HuH-7.5 (cell line): ENCODE measurements around the gene CHRM5.
"Not testable (repeated sequence)": the region's sequence is repeated elsewhere in the genome, so short reads cannot be mapped to it uniquely, and the experiment has no call there.

Experiments used
- DNase-seq: peaks from one replicate; pipeline ENCODE4 v3.0.0; 2011; ENCODE audit warnings: low spot score

Gene CHRM5

DNA sequence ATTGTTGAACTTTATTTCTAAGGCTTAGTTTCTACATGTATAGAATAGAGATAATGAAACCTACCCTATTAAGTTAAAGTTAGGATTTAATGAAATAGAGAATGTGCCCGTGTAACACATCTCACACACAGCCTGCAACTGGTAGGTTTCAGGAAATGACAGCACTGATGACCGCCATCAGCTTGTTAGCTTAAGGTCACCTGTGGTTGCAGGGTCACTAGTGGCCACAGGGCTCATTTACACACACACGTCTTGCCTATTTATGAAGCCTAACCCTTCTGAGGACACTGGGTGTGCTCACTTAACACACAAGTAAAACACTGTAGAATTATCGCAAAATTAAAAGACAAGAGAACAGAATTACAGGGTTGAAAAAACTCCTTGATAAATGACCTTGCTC is 20.1 kb downstream of the CHRM5 start:
- peak; percentile 15 for DNase-seq

- DNase-seq, result peak; percentile 8
Observed at GRCh38 chr15:33994005-33994615, 25.8 kb downstream of the CHRM5 start.

DNA sequence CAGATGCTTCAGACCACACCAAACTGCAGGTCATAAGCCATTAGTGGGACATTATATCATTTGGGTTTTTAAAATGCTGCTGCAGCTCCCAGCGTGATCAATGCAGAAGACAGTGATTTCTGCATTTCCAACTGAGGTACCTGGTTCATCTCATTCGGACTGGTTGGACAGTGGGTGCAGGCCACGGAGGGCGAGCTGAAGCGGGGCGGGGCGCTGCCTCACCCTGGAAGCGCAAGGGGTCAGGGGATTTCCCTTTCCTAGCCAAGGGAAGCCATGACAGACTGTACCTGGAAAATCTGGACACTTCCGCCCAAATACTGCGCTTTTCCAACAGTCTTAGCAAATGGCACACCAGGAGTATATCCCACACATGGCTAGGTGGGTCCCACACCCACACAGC is 27.4 kb downstream of the CHRM5 start:
- DNase-seq, result not testable (repeated sequence)

GRCh38 chr15:34001536-34001935 is 33.2 kb downstream of the CHRM5 start:
- no peak for DNase-seq

- no peak for DNase-seq
Observed at GRCh38 chr15:34006381-34006780, 38.1 kb downstream of the CHRM5 start.

- no peak for DNase-seq
Observed at GRCh38 chr15:34009656-34010055, 41.4 kb downstream of the CHRM5 start.

GRCh38 chr15:34010921-34011320 is 42.6 kb downstream of the CHRM5 start:
- no peak for DNase-seq

DNA sequence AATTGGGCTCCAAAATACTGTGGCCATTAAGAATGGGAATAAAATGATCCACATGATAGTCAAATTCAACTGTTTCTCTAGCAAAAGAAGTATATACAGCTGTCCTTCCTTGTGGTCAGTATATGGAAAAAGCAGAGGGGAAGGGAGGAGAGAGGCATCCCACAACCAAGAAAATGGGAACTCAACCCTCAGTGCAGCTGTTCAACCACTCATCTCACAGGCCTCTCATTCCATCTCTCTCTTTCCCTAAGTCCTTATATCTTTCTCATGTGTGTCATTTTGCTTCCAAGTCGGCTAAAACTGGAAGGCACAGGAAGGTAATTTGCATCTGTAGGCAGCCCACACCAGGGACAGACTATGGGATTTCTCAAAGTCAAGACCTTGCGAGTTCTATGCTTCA is 43.2 kb downstream of the CHRM5 start:
- no peak for DNase-seq

DNA sequence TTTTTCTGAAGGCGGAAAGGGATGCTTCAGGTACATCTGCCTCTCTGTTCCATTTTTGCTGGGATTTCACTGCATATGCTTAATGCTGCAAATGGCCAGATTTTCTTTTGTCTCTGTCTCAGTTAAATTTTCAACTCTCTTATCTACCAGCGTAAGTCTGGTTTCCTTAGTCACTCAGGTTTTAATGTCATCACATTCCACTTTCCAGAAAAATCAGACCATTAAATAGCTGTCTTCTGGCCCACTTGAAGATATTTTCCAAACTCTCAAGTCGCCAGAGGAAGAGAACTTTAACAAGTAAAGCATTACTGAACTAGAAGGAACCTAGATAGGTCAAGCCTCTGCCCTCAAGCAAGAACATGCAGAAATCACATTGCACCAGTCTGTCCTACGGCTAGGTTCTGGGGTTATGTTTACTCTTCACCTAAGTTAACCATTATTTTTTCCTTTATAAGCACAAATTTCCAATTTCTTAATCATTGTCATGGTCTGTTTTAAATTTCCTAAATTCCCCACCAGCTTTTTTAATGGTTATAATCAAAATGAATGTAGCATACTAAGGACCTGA is 44.2 kb downstream of the CHRM5 start:
- DNase-seq, result no peak

GRCh38 chr15:34013746-34014145 is 45.4 kb downstream of the CHRM5 start:
- DNase-seq, result no peak

DNA sequence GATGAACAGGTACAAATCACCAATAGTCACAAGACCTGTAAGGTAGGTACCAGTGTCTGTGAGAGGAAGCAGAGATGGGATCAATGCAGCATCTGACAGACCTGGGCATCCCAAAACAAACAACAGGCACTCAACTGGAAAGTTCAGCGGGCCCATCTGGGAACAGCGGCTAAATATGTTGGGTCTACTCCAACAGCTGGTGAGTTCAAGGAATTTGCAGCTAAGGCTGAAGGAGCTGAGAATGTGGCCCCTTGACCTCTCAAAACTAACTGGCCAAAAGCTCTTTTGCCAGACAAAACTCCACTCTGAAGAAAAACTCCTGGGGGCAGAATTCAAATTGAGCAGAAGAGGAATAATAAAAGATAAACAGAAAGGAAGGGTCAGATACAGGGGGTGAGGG is 46.3 kb downstream of the CHRM5 start:
- DNase-seq, result no peak

DNA sequence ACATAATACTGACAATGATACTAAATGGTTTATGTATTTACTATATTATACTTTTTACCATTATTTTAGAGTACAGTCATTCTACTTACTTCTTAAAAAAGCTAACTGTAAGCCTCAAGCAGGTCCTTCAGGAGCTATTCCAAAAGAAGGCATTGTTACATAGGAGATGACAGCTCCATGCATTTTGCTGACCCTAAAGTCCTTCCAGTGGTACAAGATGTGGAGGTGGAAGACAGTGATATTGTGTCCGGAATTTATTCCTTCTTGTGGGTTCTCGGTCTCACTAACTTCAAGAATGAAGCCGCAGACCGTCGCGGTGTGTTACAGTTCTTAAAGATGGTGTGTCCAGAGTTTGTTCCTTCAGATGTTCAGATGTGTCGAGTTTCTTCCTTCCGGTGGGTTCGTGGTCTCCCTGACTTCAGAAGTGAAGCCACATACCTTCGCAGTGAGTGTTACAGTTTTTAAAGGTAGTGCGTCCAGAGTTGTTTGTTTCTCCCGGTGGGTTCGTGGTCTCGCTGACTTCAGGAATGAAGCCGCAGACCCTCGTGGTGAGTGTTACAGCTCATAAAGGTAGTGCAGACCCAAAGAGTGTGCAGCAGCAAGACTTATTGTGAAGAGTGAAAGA is 49.8 kb downstream of the CHRM5 start:
- no peak for DNase-seq

- not testable (repeated sequence) for DNase-seq
Observed at GRCh38 chr15:34018738-34019137, 50.4 kb downstream of the CHRM5 start.

DNA sequence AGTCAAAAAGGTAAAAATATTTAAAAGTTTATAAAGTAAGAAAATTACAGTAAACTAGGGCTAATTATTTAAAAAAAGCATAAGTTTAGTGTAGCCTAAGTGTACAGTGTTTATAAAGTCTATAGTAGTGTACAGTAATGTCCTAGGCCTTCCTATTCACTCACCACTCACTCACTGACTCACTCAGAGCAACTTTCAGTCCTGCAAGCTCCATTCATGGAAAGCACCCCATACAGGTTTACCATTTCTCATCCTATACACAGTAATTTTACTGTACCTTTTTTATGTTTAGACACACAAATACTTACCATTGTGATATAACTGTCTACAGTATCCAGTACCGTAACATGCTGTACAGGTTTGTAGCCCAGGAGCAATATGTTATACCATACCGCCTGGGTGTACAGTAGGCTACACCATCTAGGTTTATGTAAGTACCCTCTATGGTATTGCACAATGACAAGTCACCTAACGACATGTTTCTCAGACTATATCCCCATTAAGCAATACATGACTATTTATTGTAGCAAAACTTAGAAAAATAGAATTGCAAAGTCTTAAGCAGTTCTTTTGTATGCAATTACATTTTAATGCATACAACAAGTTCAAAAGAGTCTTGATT is 51.2 kb downstream of the CHRM5 start:
- DNase-seq, result no peak

DNA sequence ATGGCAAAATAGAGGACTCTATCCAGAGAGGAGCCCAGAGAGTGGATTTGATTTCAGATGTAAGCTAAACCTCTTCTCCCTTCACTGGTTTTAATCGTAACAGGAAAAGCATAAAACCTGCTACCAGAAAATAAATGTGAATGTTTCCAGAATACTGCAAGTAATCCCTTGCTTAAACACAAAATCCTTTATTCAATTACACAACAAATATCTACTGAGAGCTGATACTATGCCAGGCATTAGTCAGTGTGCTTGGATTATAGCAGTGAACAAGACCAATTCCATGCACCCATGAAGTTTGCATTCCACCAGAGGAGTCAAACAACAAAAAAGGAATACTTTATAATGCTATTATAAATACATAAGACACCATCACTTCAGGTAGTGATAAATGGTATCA is 55.6 kb downstream of the CHRM5 start:
- no peak for DNase-seq

GRCh38 chr15:34025252-34025651 is 57.0 kb downstream of the CHRM5 start:
- no peak for DNase-seq

DNA sequence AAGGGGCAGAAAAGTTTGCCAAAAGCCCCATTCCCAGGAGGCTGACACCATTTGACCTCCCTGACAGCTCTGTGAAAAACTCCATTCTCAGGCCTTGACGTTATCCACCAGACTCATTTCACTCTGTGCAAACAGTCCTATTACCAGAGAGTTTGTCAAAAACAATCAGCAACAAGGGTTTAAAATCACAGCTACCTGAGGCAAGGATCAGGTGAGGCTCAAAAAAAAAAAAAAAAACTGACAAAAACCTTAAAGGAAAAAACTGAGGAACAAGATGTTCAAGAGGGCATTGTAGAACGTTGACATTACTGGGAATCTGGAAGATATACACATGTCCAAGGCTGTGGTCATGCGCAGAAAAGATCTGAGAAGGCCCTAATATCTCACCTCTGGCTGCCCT is 59.3 kb downstream of the CHRM5 start:
- DNase-seq, result no peak

- no peak for DNase-seq
Observed at GRCh38 chr15:34031987-34032760, 63.9 kb downstream of the CHRM5 start.

DNA sequence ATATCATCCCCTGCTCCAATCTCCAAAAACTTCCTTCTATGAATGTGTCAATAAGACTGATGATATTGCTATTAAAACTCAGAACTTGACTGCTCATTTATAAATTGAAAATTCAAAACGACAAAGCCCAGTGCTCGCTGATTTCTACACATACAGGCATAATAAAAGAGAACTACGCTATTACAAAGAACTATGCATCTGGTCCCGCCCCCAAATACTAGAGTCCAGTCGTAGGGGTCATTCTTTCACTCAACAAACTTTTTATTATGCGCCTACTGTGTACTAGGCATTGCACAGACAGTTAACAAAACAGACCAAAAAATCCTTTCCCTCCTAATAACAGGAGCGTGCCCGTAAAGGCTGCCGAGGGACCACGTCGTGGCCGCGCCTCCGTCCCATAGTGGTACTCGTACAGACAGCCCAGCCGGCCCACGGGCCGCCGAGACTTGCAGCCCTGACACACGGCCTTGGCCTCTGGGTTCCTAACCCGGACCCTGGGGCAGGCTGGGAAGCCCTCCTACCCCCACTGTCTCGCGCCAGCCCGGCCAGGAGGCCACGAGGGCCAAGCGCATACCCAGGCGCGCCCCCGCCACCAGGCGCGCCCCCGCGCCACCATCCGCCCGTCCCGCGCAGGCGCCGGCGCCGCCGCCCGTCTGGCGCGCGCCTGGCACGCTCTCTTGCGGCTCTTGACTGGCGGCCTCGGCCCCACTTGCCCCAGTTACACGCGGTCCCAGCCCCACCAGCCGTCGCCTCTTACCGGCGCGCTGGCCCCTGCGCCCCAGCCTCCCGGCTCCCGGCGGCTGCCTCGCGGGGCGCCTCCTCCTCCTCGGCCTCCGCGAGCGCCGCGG is 70.0 kb downstream of the CHRM5 start:
- DNase-seq, result peak; percentile 45

- peak; percentile 23 for DNase-seq
Observed at GRCh38 chr15:34038871-34039789, 70.8 kb downstream of the CHRM5 start, which contains the start of gene AVEN. AVEN (minus strand) TSS chr15:34039204; CDS start chr15:34039046, 158 bp downstream.

DNA sequence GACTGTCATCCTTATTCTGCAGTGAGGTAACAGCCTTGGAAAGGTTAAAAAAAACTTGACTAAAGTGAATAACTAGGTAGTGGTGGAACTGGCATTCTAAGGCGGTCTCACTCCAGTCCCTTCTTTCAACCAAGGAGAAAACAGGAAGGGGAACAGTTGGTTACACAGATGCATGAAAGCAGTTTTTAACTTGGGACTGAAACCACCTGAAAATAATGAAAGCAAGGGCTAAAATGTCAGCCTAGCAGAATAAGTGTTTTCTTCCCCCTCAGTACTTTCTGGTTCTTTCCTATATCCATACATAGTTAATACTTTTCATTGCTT is 71.5 kb downstream of the CHRM5 start:
- DNase-seq, result no peak
